GM18520 (cell line): ENCODE results near the gene MSH3.
"Not testable (repeated sequence)": the region's sequence is repeated elsewhere in the genome, so short reads cannot be mapped to it uniquely, and the experiment has no call there.

Source experiments
- ATAC-seq: cut with Tn5 transposase; IDR thresholded peaks from one replicate; pipeline ENCODE4 v1.9.1; 2021; ENCODE audit not compliant: unreplicated experiment

MSH3 gene

GRCh38 chr5:80655231-80655774, 851 bp downstream of the MSH3 start:
- no peak for ATAC-seq

- no peak for ATAC-seq
These were observed 2.0 kb downstream of the MSH3 start for GRCh38 chr5:80656425-80656824.

- ATAC-seq = no peak
These were observed 4.7 kb downstream of the MSH3 start for GRCh38 chr5:80659106-80659505.

GRCh38 chr5:80660661-80661060, 6.2 kb downstream of the MSH3 start:
- not testable (repeated sequence) for ATAC-seq

GRCh38 chr5:80662108-80662507, 7.7 kb downstream of the MSH3 start:
- no peak for ATAC-seq

- ATAC-seq = no peak
These were observed 10.6 kb downstream of the MSH3 start for GRCh38 chr5:80665057-80665456.

- no peak for ATAC-seq
These were observed 12.9 kb downstream of the MSH3 start for GRCh38 chr5:80667384-80667783.

- ATAC-seq = peak; percentile 54
These were observed 13.8 kb downstream of the MSH3 start for GRCh38 chr5:80668016-80668969.

- no peak for ATAC-seq
These were observed 17.8 kb downstream of the MSH3 start for GRCh38 chr5:80672140-80672736.

GRCh38 chr5:80676706-80677105, 22.3 kb downstream of the MSH3 start:
- ATAC-seq = no peak

GRCh38 chr5:80686757-80687156, 32.3 kb downstream of the MSH3 start:
- no peak for ATAC-seq

- ATAC-seq = no peak
These were observed 34.4 kb downstream of the MSH3 start for GRCh38 chr5:80688648-80689420.

GRCh38 chr5:80689627-80690026, 35.2 kb downstream of the MSH3 start:
- ATAC-seq = no peak

GRCh38 chr5:80695666-80696065, 41.2 kb downstream of the MSH3 start:
- ATAC-seq = no peak

GRCh38 chr5:80696450-80696849, 42.0 kb downstream of the MSH3 start:
- ATAC-seq = no peak

GRCh38 chr5:80697100-80697499, 42.6 kb downstream of the MSH3 start:
- ATAC-seq = no peak

GRCh38 chr5:80698369-80698768, 43.9 kb downstream of the MSH3 start:
- ATAC-seq = no peak

- ATAC-seq = no peak
These were observed 47.1 kb downstream of the MSH3 start for GRCh38 chr5:80701597-80701996.

GRCh38 chr5:80703291-80703690, 48.8 kb downstream of the MSH3 start:
- ATAC-seq = no peak

- ATAC-seq = no peak
These were observed 49.3 kb downstream of the MSH3 start for GRCh38 chr5:80703747-80704146.

GRCh38 chr5:80704221-80704620, 49.8 kb downstream of the MSH3 start:
- no peak for ATAC-seq
